Thyroid gland (tissue), 4 donors: ENCODE results near the gene WDR74.

Source experiments
- CTCF ChIP-seq, 6 experiments: fragments of 200-600 bp in 3 of 6; fragments of 450-650 bp in 3 of 6; sonication (generic) in 3 of 6; IDR thresholded peaks; one replicate each; pipeline ENCODE4 v1.5.1; 2016 to 2019; ENCODE audit warnings: antibody characterized with exemption in 6 of 6, mild to moderate bottlenecking in 2 of 6, inconsistent platforms in 1 of 6, moderate library complexity in 1 of 6
- POLR2A ChIP-seq, 2 donors: fragments of 450-650 bp; IDR thresholded peaks; one replicate each; pipeline ENCODE4 v1.6.1; 2017; ENCODE audit warnings: antibody characterized with exemption in 2 of 2, mild to moderate bottlenecking in 2 of 2, moderate library complexity in 1 of 2

- TF ChIP-seq POLR2A (IDR thresholded peaks at IDR 0.05) (no peak), CTCF (IDR thresholded peaks at IDR 0.05) (no peak)
Observed at GRCh38 chr11:62854825-62855570, 15.6 kb upstream of the WDR74 start.
